HL-60/S4 treated with retinoic acid at 250 ng/mL for 4 days and 3 days (cell line): ENCODE results near the gene EGF.
"Not testable (repeated sequence)": the region's sequence is repeated elsewhere in the genome, so short reads cannot be mapped to it uniquely, and the experiment has no call there.

ENCODE experiments used
- in situ Hi-C: fragments of 300-500 bp; cut with MboI; formaldehyde crosslinking; loops from 2 replicates; pipeline ENCODE4 v1.7.0; 2022; ENCODE audit warnings: low sequenced_read_pairs

EGF gene

GRCh38 chr4:109912706-109913595 is at the start of gene EGF:
EGF (plus strand) TSS chr4:109912883; CDS start chr4:109913336, 453 bp downstream.
- in situ Hi-C loops = no loop called here

- in situ Hi-C loops = no loop called here
Measured at GRCh38 chr4:109864134-109864533, 48.5 kb upstream of the EGF start.

- in situ Hi-C loops = no loop called here
Measured at GRCh38 chr4:109870061-109870460, 42.6 kb upstream of the EGF start.

GRCh38 chr4:109872065-109872464 is 40.6 kb upstream of the EGF start:
- in situ Hi-C loops = no loop called here

- in situ Hi-C loops = no loop called here
Measured at GRCh38 chr4:109872950-109873656, 39.6 kb upstream of the EGF start.

GRCh38 chr4:109873791-109874514 is 38.7 kb upstream of the EGF start:
- in situ Hi-C loops = no loop called here

- in situ Hi-C loops = no loop called here
Measured at GRCh38 chr4:109875106-109875505, 37.6 kb upstream of the EGF start.

- in situ Hi-C loops = not testable (repeated sequence)
Measured at GRCh38 chr4:109875553-109875952, 37.1 kb upstream of the EGF start.

- in situ Hi-C loops = no loop called here
Measured at GRCh38 chr4:109876634-109877265, 35.9 kb upstream of the EGF start.

- in situ Hi-C loops = no loop called here
Measured at GRCh38 chr4:109877400-109877799, 35.3 kb upstream of the EGF start.

- in situ Hi-C loops = no loop called here
Measured at GRCh38 chr4:109878355-109878754, 34.3 kb upstream of the EGF start.

- in situ Hi-C loops = no loop called here
Measured at GRCh38 chr4:109879081-109879480, 33.6 kb upstream of the EGF start.

- in situ Hi-C loops = no loop called here
Measured at GRCh38 chr4:109879636-109880314, 32.9 kb upstream of the EGF start.

- in situ Hi-C loops = no loop called here
Measured at GRCh38 chr4:109886303-109886702, 26.4 kb upstream of the EGF start.

- in situ Hi-C loops = no loop called here
Measured at GRCh38 chr4:109887071-109887470, 25.6 kb upstream of the EGF start.

GRCh38 chr4:109890076-109890475 is 22.6 kb upstream of the EGF start:
- in situ Hi-C loops = no loop called here

- in situ Hi-C loops = no loop called here
Measured at GRCh38 chr4:109902559-109903251, 10.0 kb upstream of the EGF start.

- in situ Hi-C loops = no loop called here
Measured at GRCh38 chr4:109908731-109909130, 4.0 kb upstream of the EGF start.

- in situ Hi-C loops = no loop called here
Measured at GRCh38 chr4:109910256-109910655, 2.4 kb upstream of the EGF start.
